Measurements from ENCODE around the gene STK17B. TPM values are rescaled to one million over a fixed set of nuclear protein-coding genes. Genes with fewer than 3 reads are reported as not detected.

Gene STK17B
- total and polyA plus RNA-seq, 9 of the 15 experiments (the other 6 are each of a cell fraction or from before 2014, with no cell fraction given), result 2.3 to 17.7 (median 8.5) TPM

DNA sequence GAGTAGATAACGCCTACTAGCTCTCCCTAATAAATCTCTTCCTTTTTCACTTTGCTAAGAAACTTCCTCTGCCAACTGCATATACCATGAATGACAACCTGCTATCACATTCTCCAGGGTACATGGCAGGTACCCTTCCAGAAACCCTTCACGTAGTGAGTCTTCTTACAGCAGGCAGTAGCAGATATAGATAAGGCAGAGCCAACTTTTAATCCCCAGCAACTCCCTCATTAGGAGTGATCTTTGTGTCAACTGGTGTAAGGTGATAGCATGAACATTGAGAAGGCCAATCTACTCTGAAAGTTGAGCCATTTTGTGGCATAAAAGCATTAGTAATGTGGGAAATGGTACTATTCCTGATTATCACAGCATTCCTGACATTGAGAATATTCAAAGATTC is 5.7 kb upstream of the STK17B start (continued):
- TF ChIP-seq POLR2AphosphoS2 (IDR thresholded peaks at IDR 0.05; ENCODE audit: low read length) (no peak), ZNF253 (CRISPR knock-in tag; conservative IDR thresholded peaks at IDR 0.05) (no peak), CBFA2T2 (conservative IDR thresholded peaks at IDR 0.05) (peak; percentile 91), FOXJ2 (tag; IDR thresholded peaks at IDR 0.05) (no peak), ZNF444 (CRISPR knock-in tag; IDR thresholded peaks at IDR 0.05) (no peak)
- TF ChIP-seq, protein P1, sequence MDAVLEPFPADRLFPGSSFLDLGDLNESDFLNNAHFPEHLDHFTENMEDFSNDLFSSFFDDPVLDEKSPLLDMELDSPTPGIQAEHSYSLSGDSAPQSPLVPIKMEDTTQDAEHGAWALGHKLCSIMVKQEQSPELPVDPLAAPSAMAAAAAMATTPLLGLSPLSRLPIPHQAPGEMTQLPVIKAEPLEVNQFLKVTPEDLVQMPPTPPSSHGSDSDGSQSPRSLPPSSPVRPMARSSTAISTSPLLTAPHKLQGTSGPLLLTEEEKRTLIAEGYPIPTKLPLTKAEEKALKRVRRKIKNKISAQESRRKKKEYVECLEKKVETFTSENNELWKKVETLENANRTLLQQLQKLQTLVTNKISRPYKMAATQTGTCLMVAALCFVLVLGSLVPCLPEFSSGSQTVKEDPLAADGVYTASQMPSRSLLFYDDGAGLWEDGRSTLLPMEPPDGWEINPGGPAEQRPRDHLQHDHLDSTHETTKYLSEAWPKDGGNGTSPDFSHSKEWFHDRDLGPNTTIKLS (IDR thresholded peaks at IDR 0.05; ENCODE audit: borderline replicate concordance, low read depth), result no peak
- TF ChIP-seq, protein P2, sequence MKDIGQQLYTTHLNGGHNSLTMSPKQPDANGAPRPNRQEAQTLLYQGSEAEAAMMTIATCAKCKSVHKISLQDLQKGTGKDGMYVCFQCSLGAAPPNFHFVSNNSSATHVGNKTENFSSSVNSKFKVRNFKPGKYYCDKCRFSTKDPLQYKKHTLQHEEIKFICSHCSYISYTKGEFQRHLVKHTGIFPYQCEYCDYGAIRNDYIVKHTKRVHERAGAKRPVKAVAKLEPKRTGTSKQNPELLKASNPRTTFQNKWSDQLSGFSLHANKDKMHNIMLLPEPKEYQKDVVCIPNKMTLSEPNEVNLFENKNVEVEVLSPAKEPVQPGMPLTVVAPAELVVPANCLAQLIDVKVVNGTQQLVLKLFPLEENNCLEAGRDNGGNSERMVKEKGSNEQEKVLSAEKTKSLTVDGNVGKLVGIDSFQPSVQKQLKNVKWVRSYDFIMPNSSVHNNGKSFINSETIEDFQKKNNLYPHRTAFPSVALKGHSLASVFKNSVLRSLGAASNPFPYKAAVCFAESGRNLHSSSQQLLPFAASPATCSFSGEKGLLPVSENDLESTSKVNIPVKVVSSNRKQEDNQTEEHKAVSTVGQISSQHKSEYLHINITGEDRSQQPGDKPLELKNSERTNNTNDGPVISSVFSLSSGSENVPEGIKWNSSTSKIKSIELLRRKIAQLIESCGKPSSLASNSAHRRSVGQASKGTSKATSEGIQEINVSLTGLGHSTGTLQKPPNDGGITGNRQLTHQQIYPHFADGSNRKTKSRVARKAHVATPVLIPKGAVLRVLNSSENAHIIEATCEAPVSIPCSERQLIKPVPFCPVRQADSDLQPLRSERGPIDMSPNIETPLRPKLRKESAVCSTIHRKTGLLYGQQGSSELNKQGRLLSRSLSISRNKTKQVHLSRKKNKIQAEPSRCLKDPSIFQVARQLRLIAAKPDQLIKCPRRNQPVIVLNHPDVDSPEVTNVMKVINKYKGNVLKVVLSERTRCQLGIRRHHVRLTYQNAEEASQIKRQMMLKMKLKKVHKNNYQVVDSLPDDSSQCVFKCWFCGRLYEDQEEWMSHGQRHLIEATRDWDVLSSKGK (CRISPR knock-in tag; IDR thresholded peaks at IDR 0.05), result no peak
